HepG2 (cell line): Measurements from ENCODE around the gene C2orf92. TPM values are rescaled to one million over a fixed set of nuclear protein-coding genes. Genes with fewer than 3 reads are reported as not detected.
A peak's percentile ranks its signal among the peaks of the same experiment; 100 is the strongest.
"Not testable (repeated sequence)": the region's sequence is repeated elsewhere in the genome, so short reads cannot be mapped to it uniquely, and the experiment has no call there.

Experiments used
- ATAC-seq: fragments of 200-7000 bp; cut with Tn5 transposase; 3 replicates; pipeline ENCODE4 v1.9.1; 2020; ENCODE audit warnings: mild to moderate bottlenecking, moderate library complexity
- BruUV-seq: library from RNA; stranded (reverse); fragments of 400-500 nt; replicated peaks from 2 replicates; lab custom pipeline; 2021; lab: Mats Ljungman, UMichigan
- CTCF ChIA-PET: fragments of 300-600 bp; formaldehyde crosslinking; extraction: SDS; loops from one replicate; lab custom pipeline; 2021; ENCODE audit warnings: low total read pairs, inconsistent platforms, low intra/inter-chr PET ratio; lab: Yijun Ruan, JAX
- POLR2A ChIA-PET: fragments of 350-600 bp; sonication (Branson Sonifier 250); formaldehyde crosslinking; loops from one replicate; lab custom pipeline; 2020; ENCODE audit warnings: antibody characterized with exemption, inconsistent platforms; lab: Yijun Ruan, JAX
- DNase-seq: peaks from one replicate; pipeline ENCODE4 v3.0.0-alpha.2; 2015; ENCODE audit warnings: low spot score
- FAIRE-seq: peaks from 3 replicates; lab custom pipeline; 2011; peaks lifted over from hg19 to GRCh38; lab: Jason Lieb, UNC
- H2AFZ ChIP-seq: one replicate; pipeline ENCODE4 v1.6.1; 2011; ENCODE audit warnings: low read length, inconsistent platforms
- H3K27ac ChIP-seq: fragments of 300-600 bp; 3 replicates; pipeline ENCODE4 v1.8.0; 2011; ENCODE audit warnings: mixed run types, mild to moderate bottlenecking, mixed read lengths, low read length, inconsistent platforms; ENCODE audit not compliant: insufficient read depth; ENCODE audit errors: extremely low read length
- H3K27me3 ChIP-seq, 2 experiments: fragments of 200-600 bp in 1 of 2; 2 replicates in 1 of 2; 3 replicates in 1 of 2; pipeline versions ENCODE4 v1.6.0 to v1.8.0; 2011; ENCODE audit warnings: low read length in 2 of 2, mild to moderate bottlenecking in 2 of 2, moderate library complexity in 2 of 2, inconsistent platforms in 1 of 2; ENCODE audit not compliant: insufficient read depth in 2 of 2, control insufficient read depth in 1 of 2
- H3K36me3 ChIP-seq, 2 experiments: fragments of 200-600 bp in 1 of 2; replicated peaks in 1 of 2; 2 replicates in 1 of 2; 3 replicates in 1 of 2; pipeline versions ENCODE4 v1.5.1 to v1.8.0; 2011; ENCODE audit warnings: low read length in 2 of 2, inconsistent platforms in 1 of 2; ENCODE audit not compliant: insufficient read depth in 2 of 2, control insufficient read depth in 1 of 2
- H3K4me1 ChIP-seq: 2 replicates; pipeline ENCODE4 v1.5.1; 2012; ENCODE audit warnings: low read length, inconsistent platforms; ENCODE audit not compliant: insufficient read depth
- H3K4me2 ChIP-seq: 2 replicates; pipeline ENCODE4 v1.6.0; 2011; ENCODE audit warnings: low read depth, low read length, inconsistent platforms
- H3K4me3 ChIP-seq, 3 experiments: fragments of 200-600 bp in 1 of 3; sonication (generic), shearing (Covaris generic) in 1 of 3; replicated peaks in 1 of 3; 2 replicates each; pipeline ENCODE4 v1.5.1; 2011 to 2016; ENCODE audit warnings: low read length in 3 of 3, inconsistent platforms in 2 of 3, low read depth in 2 of 3, mild to moderate bottlenecking in 2 of 3, control low read depth in 1 of 3, mixed read lengths in 1 of 3; ENCODE audit not compliant: insufficient read depth in 1 of 3
- H3K79me2 ChIP-seq: one replicate; pipeline ENCODE4 v1.6.1; 2011; ENCODE audit warnings: low read length, inconsistent platforms; ENCODE audit not compliant: insufficient read depth
- H3K9ac ChIP-seq: 2 replicates; pipeline ENCODE4 v1.6.0; 2011; ENCODE audit warnings: mild to moderate bottlenecking, low read depth, low read length, inconsistent platforms; ENCODE audit not compliant: insufficient read depth
- H3K9me3 ChIP-seq: 2 replicates; pipeline ENCODE4 v1.5.1; 2012; ENCODE audit warnings: mild to moderate bottlenecking, low read length
- H4K20me1 ChIP-seq: 2 replicates; pipeline ENCODE4 v1.6.0; 2011; ENCODE audit warnings: inconsistent platforms, mild to moderate bottlenecking, low read length, moderate library complexity; ENCODE audit not compliant: insufficient read depth
- WGBS: methylation state at CpG from one replicate; pipeline ENCODE4 v1.1.6; 2017; ENCODE audit warnings: low lambda C conversion rate; 5-methylcytosine and 5-hydroxymethylcytosine counted together
- in situ Hi-C: cut with HindIII; loops from 2 replicates; pipeline ENCODE4 v1.10.0; 2017; ENCODE audit warnings: low pct_unique_long_range_greater_than_20kb; ENCODE audit not compliant: extremely low pct_ligation_motif_present
- intact Hi-C: fragments of 100-400 bp; cut with micrococcal nuclease; formaldehyde crosslinking; loops from one replicate; pipeline ENCODE4 v1.10.0; 2022; ENCODE audit not compliant: unreplicated experiment
- polyA plus RNA-seq, 8 experiments: library from polyadenylated mRNA; depleted of rRNA in 3 of 8; stranded (reverse) in 7 of 8; unstranded in 1 of 8; fragments of >200 nt; fragmentation: Illumina TruSeq in 4 of 8; extraction: Trizol in 4 of 8; gene quantifications; 2 replicates each; pipeline versions ENCODE4 v1.2.1 to v1.2.3, GENCODE V29; 2011 to 2016; ENCODE audit warnings: low read depth in 4 of 8, missing spikeins in 1 of 8, mixed read lengths in 1 of 8; ENCODE audit not compliant: insufficient read depth in 1 of 8
- total RNA-seq, 5 experiments: library from RNA; depleted of rRNA; stranded (reverse); fragments of >200 nt; fragmentation: Illumina TruSeq; extraction: Trizol; gene quantifications; 2 replicates each; pipeline ENCODE4 v1.2.3, GENCODE V29; 2016; ENCODE audit warnings: low read depth in 1 of 5

C2orf92 gene
- total and polyA plus RNA-seq, 2 of the 13 experiments (the other 11 are each of a cell fraction or from before 2014, with no cell fraction given) = 4.9 to 5.0 TPM

DNA sequence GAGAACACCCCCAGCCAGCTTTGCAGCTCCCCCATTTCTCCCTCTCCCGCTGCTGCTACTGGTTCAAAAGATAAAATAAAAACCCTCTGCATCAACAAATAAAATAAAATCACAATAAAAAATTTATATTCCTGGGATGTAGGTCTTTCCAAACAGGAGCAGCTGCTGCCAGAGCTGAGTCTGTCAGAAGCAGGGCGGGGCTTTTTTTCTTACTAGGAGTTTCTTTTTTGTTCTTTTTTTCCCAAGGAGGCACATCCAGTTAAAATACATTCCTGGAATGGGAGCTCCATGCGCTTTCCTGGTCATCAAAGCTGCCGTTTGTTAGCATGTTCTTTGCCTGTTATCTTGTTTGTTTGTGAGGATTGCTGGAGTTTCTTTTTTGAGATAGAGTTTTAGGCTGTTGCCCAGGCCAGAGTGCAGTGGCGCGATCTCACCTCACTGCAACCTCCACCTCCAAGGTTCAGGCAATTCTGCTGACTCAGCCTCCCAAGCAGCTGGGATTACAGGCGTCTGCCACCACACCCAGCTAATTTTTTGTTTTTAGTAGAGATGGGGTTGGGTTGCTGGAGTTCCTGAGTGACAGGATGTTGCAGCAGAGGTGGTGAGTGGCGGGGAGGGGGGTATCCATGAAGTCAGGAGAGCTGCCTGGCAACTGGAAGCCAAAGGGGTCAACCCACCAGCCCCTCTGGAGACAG is 44.0 kb upstream of the C2orf92 start:
- H3K4me1 ChIP-seq, H3K9me3 ChIP-seq, H3K27ac ChIP-seq, intact Hi-C loops, H2AFZ ChIP-seq, BruUV-seq, H3K27me3 ChIP-seq, H4K20me1 ChIP-seq, CTCF ChIA-PET, DNase-seq, H3K4me2 ChIP-seq, H3K79me2 ChIP-seq, H3K4me3 ChIP-seq, H3K36me3 ChIP-seq, POLR2A ChIA-PET, in situ Hi-C loops, H3K9ac ChIP-seq: not testable (repeated sequence)
- 21% methylated on average over 2 of the region's 8 CpGs for WGBS
- ATAC-seq (peak; percentile 34), FAIRE-seq (peak; percentile 4)

DNA sequence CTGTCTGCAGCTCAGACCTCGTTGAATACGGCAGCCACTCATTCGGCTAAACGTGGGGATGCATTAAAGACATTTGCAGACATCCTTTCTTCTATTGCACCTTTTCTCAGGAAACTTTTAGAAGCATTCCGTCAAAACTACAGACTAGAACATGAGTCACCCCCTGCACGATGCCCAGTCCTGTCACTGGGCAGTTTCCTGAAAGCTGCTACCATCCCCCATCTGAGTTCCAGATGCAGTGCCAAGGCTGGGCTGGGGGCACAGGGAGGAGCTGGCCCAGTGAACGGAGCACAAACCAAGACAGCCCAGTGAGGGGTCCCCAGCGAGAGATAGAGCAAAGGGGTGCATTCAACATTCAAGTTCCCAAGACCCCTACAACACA is 43.5 kb upstream of the C2orf92 start:
- POLR2A ChIA-PET, BruUV-seq, H2AFZ ChIP-seq, H3K9ac ChIP-seq, H4K20me1 ChIP-seq, H3K4me1 ChIP-seq, H3K27me3 ChIP-seq, H3K36me3 ChIP-seq, H3K4me2 ChIP-seq, FAIRE-seq, intact Hi-C loops, DNase-seq, ATAC-seq, CTCF ChIA-PET, in situ Hi-C loops, H3K9me3 ChIP-seq, H3K79me2 ChIP-seq, H3K27ac ChIP-seq, H3K4me3 ChIP-seq: not testable (repeated sequence)
- WGBS = 69% methylated on average over 8 of the region's 8 CpGs
